ENCODE data around the gene STEEP1. TPM values are rescaled to one million over a fixed set of nuclear protein-coding genes. Genes with fewer than 3 reads are reported as not detected.

The STEEP1 gene
- total RNA-seq, 1 experiment from 2014 or later: 42.2 TPM

- BruUV-seq (replicated peaks): no TSS peak
- CTCF ChIA-PET: interaction anchor here (0.5 to 2.3 kb wide), 16 partner anchors 16 to 245 kb away, joined by 3 to 21 read pairs (median 4); no protein-coding TSS in a partner anchor
- in situ Hi-C loops (cut with HindIII; ENCODE audit: low pct_unique_long_range_greater_than_20kb, low sequenced_read_pairs): no loop called here
Measured at GRCh38 chrX:119512146-119512800, 52.9 kb downstream of the STEEP1 start.

GRCh38 chrX:119507206-119507605, 58.0 kb downstream of the STEEP1 start:
- in situ Hi-C loops (cut with HindIII; ENCODE audit: low pct_unique_long_range_greater_than_20kb, low sequenced_read_pairs) (no loop called here), intact Hi-C loops (cut with micrococcal nuclease; ENCODE audit: unreplicated experiment) (no loop called here)
- no TSS peak for BruUV-seq (replicated peaks)
- H3K36me3 ChIP-seq (ENCODE audit: control insufficient read depth, insufficient read depth, low read length): no peaks in the 10 kb centered on the region
- peaks cover 14% of the 10 kb centered on the region for H3K4me1 ChIP-seq (ENCODE audit: control insufficient read depth, insufficient read depth, low read length)
- ChIA-PET CTCF (interaction anchor here (0.9 kb wide), 1 partner anchor 17 kb away, joined by 3 read pairs; no protein-coding TSS in a partner anchor), POLR2A (interaction anchor here (0.6 to 0.7 kb wide), 2 partner anchors 11 to 284 kb away, joined by 3 read pairs; no protein-coding TSS in a partner anchor)
- DNase-seq (ENCODE audit: low read depth, low spot score) (no peak), ATAC-seq (no peak)
- H3K4me3 ChIP-seq (ENCODE audit: low read depth in 2 of 2, low read length in 2 of 2): no peak overlapping the region
- no peaks in the 10 kb centered on the region for H3K27me3 ChIP-seq (ENCODE audit: control insufficient read depth, insufficient read depth, low read length)
- H3K27ac ChIP-seq (ENCODE audit: low read length): no peak overlapping the region
- no peaks in the 10 kb centered on the region for H3K9me3 ChIP-seq (ENCODE audit: control insufficient read depth, insufficient read depth, low read depth, low read length)
- TF ChIP-seq SIN3A (IDR thresholded peaks at IDR 0.05; ENCODE audit: borderline replicate concordance, insufficient read depth, low read depth, low read length): no peak
- TF ChIP-seq TCF7L2 (IDR thresholded peaks at IDR 0.05; ENCODE audit: low read depth, low read length): no peak
- TF ChIP-seq POLR2AphosphoS5 (IDR thresholded peaks at IDR 0.05; ENCODE audit: low read depth, low read length): no peak
- TF ChIP-seq REST (IDR thresholded peaks at IDR 0.05; ENCODE audit: insufficient read depth in 1 of 2, low read depth in 2 of 2, low read length in 1 of 2): no peak

More at GRCh38 chrX:119512146-119512800, 52.9 kb downstream of the STEEP1 start:
- no peak for TF ChIP-seq TCF7L2 (IDR thresholded peaks at IDR 0.05; ENCODE audit: low read depth, low read length)
- 0 out of 4 replicates have a peak, but pooled peaks of 1 of the 2 experiments have one; percentile 28 for TF ChIP-seq REST (IDR thresholded peaks at IDR 0.05; ENCODE audit: insufficient read depth in 1 of 2, low read depth in 2 of 2, low read length in 1 of 2)
- no peak for TF ChIP-seq POLR2AphosphoS5 (IDR thresholded peaks at IDR 0.05; ENCODE audit: low read depth, low read length)
- TF ChIP-seq CTCF (IDR thresholded peaks at IDR 0.05): peak; percentile 92
- no peak for TF ChIP-seq SIN3A (IDR thresholded peaks at IDR 0.05; ENCODE audit: borderline replicate concordance, insufficient read depth, low read depth, low read length)
- H3K9me3 ChIP-seq (ENCODE audit: control insufficient read depth, insufficient read depth, low read depth, low read length): no peaks in the 10 kb centered on the region
- no peaks in the 10 kb centered on the region for H3K36me3 ChIP-seq (ENCODE audit: control insufficient read depth, insufficient read depth, low read length)
- H3K27ac ChIP-seq (ENCODE audit: low read length): no peak overlapping the region
- intact Hi-C loops (cut with micrococcal nuclease; ENCODE audit: unreplicated experiment): loop anchor here (1.0 to 10.0 kb wide), 2 partner anchors 24 to 213 kb away; no protein-coding TSS in a partner anchor
- peak; percentile 99 for ATAC-seq
- POLR2A ChIA-PET: interaction anchor here (0.5 to 0.6 kb wide), 3 partner anchors 40 to 197 kb away, joined by 3 to 8 read pairs (median 3); no protein-coding TSS in a partner anchor
- H3K4me3 ChIP-seq (ENCODE audit: low read depth in 2 of 2, low read length in 2 of 2): no peak overlapping the region
- peak; percentile 56 for DNase-seq (ENCODE audit: low read depth, low spot score)
- H3K27me3 ChIP-seq (ENCODE audit: control insufficient read depth, insufficient read depth, low read length): no peaks in the 10 kb centered on the region
- H3K4me1 ChIP-seq (ENCODE audit: control insufficient read depth, insufficient read depth, low read length): peaks cover 6% of the 10 kb centered on the region; the same call in 1 of the 2 replicates
